CD8-positive, alpha-beta memory T cell (primary cell): ENCODE measurements around the gene IKBIP. TPM values are rescaled to one million over a fixed set of nuclear protein-coding genes. Genes with fewer than 3 reads are reported as not detected.
"Not testable (repeated sequence)": the region's sequence is repeated elsewhere in the genome, so short reads cannot be mapped to it uniquely, and the experiment has no call there.

ENCODE experiments used
- CTCF ChIA-PET: fragments of 350-600 bp; sonication (Branson Sonifier 250); formaldehyde crosslinking; loops from one replicate; lab custom pipeline; 2021; ENCODE audit warnings: antibody characterized with exemption; lab: Charles Lee
- POLR2A ChIA-PET: fragments of 350-600 bp; sonication (Branson Sonifier 250); formaldehyde crosslinking; loops from one replicate; lab custom pipeline; 2021; ENCODE audit warnings: antibody characterized with exemption; lab: Charles Lee
- DNase-seq, 5 donors: peaks; one replicate each; pipeline versions ENCODE4 v3.0.0 to v3.0.0-alpha.2; 2020 to 2022; ENCODE audit warnings: mixed read lengths in 1 of 5
- H3K27ac ChIP-seq: one replicate; pipeline ENCODE4 v1.7.0; 2013; ENCODE audit warnings: low read depth, mild to moderate bottlenecking, low read length, moderate library complexity
- H3K27me3 ChIP-seq: 2 replicates; pipeline ENCODE4 v1.7.0; 2013; ENCODE audit warnings: low read length, mild to moderate bottlenecking; ENCODE audit not compliant: insufficient read depth, poor library complexity, severe bottlenecking
- H3K36me3 ChIP-seq: 2 replicates; pipeline ENCODE4 v1.7.0; 2013; ENCODE audit warnings: mild to moderate bottlenecking, low read length, moderate library complexity; ENCODE audit not compliant: insufficient read depth
- H3K4me1 ChIP-seq: 2 replicates; pipeline ENCODE4 v1.7.0; 2013; ENCODE audit warnings: mild to moderate bottlenecking, low read length, moderate library complexity; ENCODE audit not compliant: insufficient read depth
- H3K4me3 ChIP-seq: 2 replicates; pipeline ENCODE4 v1.7.0; 2013; ENCODE audit warnings: mild to moderate bottlenecking, low read length
- H3K9me3 ChIP-seq: 2 replicates; pipeline ENCODE4 v1.7.0; 2013; ENCODE audit warnings: mild to moderate bottlenecking, low read length
- H3K27ac Mint-ChIP-seq, 8 donors: one replicate each; pipeline ENCODE4 v1.8.0; 2020 to 2021; ENCODE audit warnings: mixed read lengths in 8 of 8, mild to moderate bottlenecking in 6 of 8, inconsistent platforms in 3 of 8, moderate library complexity in 3 of 8
- H3K27me3 Mint-ChIP-seq, 2 donors: one replicate each; pipeline ENCODE4 v1.8.0; 2020 to 2021; ENCODE audit warnings: mixed read lengths in 2 of 2, mild to moderate bottlenecking in 1 of 2, moderate library complexity in 1 of 2
- H3K36me3 Mint-ChIP-seq, 3 donors: one replicate each; pipeline ENCODE4 v1.8.0; 2020 to 2021; ENCODE audit warnings: mixed read lengths in 3 of 3, inconsistent platforms in 1 of 3, mild to moderate bottlenecking in 1 of 3
- H3K4me1 Mint-ChIP-seq, 3 donors: one replicate each; pipeline ENCODE4 v1.8.0; 2020 to 2021; ENCODE audit warnings: mixed read lengths in 3 of 3, inconsistent platforms in 1 of 3, mild to moderate bottlenecking in 1 of 3
- H3K4me3 Mint-ChIP-seq, 7 donors: one replicate each; pipeline ENCODE4 v1.8.0; 2020 to 2021; ENCODE audit warnings: mixed read lengths in 7 of 7, mild to moderate bottlenecking in 6 of 7, moderate library complexity in 4 of 7, inconsistent platforms in 2 of 7
- H3K9me3 Mint-ChIP-seq, 5 donors: one replicate each; pipeline ENCODE4 v1.8.0; 2020 to 2022; ENCODE audit warnings: mixed read lengths in 5 of 5, mild to moderate bottlenecking in 3 of 5, moderate library complexity in 2 of 5, inconsistent platforms in 1 of 5
- polyA plus RNA-seq: library from polyadenylated mRNA; unstranded; fragments of 300-500 nt; fragmentation: Illumina TruSeq; gene quantifications from one replicate; pipeline ENCODE4 v1.2.3, GENCODE V29; 2021
- total RNA-seq, 2 experiments: library from RNA; stranded (reverse); gene quantifications; one replicate each; pipeline ENCODE4 v1.2.3, GENCODE V29; 2021

Gene IKBIP
- total and polyA plus RNA-seq, 3 experiments from 2014 or later: 9.4 to 30.4 (median 29.4) TPM

- Histone ChIP-seq H3K27ac (no peak overlapping the region), H3K36me3 (no peaks in the 10 kb centered on the region), H3K27me3 (no peaks in the 10 kb centered on the region), H3K9me3 (no peaks in the 10 kb centered on the region), H3K4me1 (no peaks in the 10 kb centered on the region), H3K4me3 (no peak overlapping the region)
- H3K27me3 Mint-ChIP-seq: peaks cover 0 to 3% of the 10 kb centered on the region in 2 donors
- no peaks in the 10 kb centered on the region for H3K4me1 Mint-ChIP-seq
- no peak overlapping the region for H3K27ac Mint-ChIP-seq
- no peak for DNase-seq
- H3K36me3 Mint-ChIP-seq: peaks cover 0 to under 1% (median 0%) of the 10 kb centered on the region in 3 donors
- ChIA-PET CTCF (no interaction called here), POLR2A (no interaction called here)
- no peaks in the 10 kb centered on the region for H3K9me3 Mint-ChIP-seq
- H3K4me3 Mint-ChIP-seq: no peak overlapping the region
These were observed 62.5 kb downstream of the IKBIP start for GRCh38 chr12:98582093-98582492.

DNA sequence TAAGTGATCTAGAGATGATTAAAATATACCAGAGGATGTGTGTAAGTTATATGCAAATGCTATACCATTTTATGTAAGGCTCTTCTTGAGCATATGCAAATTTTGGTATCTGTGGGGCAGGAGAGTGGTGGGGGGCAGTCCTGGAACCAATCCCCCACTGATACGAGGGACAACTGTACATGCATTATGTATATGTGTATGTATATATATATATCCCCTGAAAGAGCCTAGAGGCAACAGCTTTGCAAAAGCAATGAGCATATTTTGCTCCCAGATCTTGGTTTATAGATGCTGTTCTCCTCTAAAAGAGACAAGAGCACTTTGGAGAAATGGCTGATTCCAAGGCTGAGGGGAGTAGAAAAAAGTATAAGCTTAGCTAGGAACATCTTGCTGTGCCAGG is 63.5 kb downstream of the IKBIP start:
- Mint-ChIP-seq H3K27me3 (peaks cover 0 to 3% of the 10 kb centered on the region in 2 donors), H3K4me1 (no peaks in the 10 kb centered on the region), H3K36me3 (peaks cover 0 to 4% (median 0%) of the 10 kb centered on the region in 3 donors), H3K9me3 (no peaks in the 10 kb centered on the region), H3K4me3 (no peak overlapping the region), H3K27ac (no peak overlapping the region)
- Histone ChIP-seq H3K4me3 (no peak overlapping the region), H3K27me3 (no peaks in the 10 kb centered on the region), H3K36me3 (no peaks in the 10 kb centered on the region), H3K9me3 (no peaks in the 10 kb centered on the region), H3K27ac (no peak overlapping the region), H3K4me1 (no peaks in the 10 kb centered on the region)
- POLR2A ChIA-PET: interaction anchor here (0.5 kb wide), 1 partner anchor 156 kb away, joined by 5 read pairs; no protein-coding TSS in a partner anchor
- CTCF ChIA-PET: interaction anchor here (0.9 kb wide), 1 partner anchor 67 kb away, joined by 3 read pairs; no protein-coding TSS in a partner anchor
- DNase-seq: no peak

GRCh38 chr12:98580695-98581094 is 63.9 kb downstream of the IKBIP start:
- CTCF ChIA-PET: no interaction called here
- no peaks in the 10 kb centered on the region for H3K4me1 Mint-ChIP-seq
- no peaks in the 10 kb centered on the region for H3K9me3 ChIP-seq
- H3K36me3 ChIP-seq: no peaks in the 10 kb centered on the region
- no peaks in the 10 kb centered on the region for H3K9me3 Mint-ChIP-seq
- H3K27me3 Mint-ChIP-seq: peaks cover 0 to 3% of the 10 kb centered on the region in 2 donors
- DNase-seq: no peak
- no peaks in the 10 kb centered on the region for H3K4me1 ChIP-seq
- H3K4me3 ChIP-seq: no peak overlapping the region
- H3K27ac Mint-ChIP-seq: no peak overlapping the region
- H3K4me3 Mint-ChIP-seq: no peak overlapping the region
- POLR2A ChIA-PET: no interaction called here
- H3K36me3 Mint-ChIP-seq: peaks cover 0 to 4% (median 0%) of the 10 kb centered on the region in 3 donors
- H3K27me3 ChIP-seq: no peaks in the 10 kb centered on the region
- no peak overlapping the region for H3K27ac ChIP-seq

GRCh38 chr12:98579835-98580234 is 64.8 kb downstream of the IKBIP start:
- Histone ChIP-seq H3K9me3 (no peaks in the 10 kb centered on the region), H3K27me3 (no peaks in the 10 kb centered on the region), H3K4me3 (no peak overlapping the region), H3K4me1 (no peaks in the 10 kb centered on the region), H3K36me3 (no peaks in the 10 kb centered on the region), H3K27ac (no peak overlapping the region)
- no peak overlapping the region for H3K4me3 Mint-ChIP-seq
- POLR2A ChIA-PET: no interaction called here
- H3K27ac Mint-ChIP-seq: peak overlapping the region in 1 of 8 donors; percentile 17
- no peak for DNase-seq
- H3K36me3 Mint-ChIP-seq: peaks cover 0 to 4% (median 0%) of the 10 kb centered on the region in 3 donors
- H3K4me1 Mint-ChIP-seq: no peaks in the 10 kb centered on the region
- peaks cover 0 to 3% of the 10 kb centered on the region in 2 donors for H3K27me3 Mint-ChIP-seq
- CTCF ChIA-PET: no interaction called here
- H3K9me3 Mint-ChIP-seq: no peaks in the 10 kb centered on the region

DNA sequence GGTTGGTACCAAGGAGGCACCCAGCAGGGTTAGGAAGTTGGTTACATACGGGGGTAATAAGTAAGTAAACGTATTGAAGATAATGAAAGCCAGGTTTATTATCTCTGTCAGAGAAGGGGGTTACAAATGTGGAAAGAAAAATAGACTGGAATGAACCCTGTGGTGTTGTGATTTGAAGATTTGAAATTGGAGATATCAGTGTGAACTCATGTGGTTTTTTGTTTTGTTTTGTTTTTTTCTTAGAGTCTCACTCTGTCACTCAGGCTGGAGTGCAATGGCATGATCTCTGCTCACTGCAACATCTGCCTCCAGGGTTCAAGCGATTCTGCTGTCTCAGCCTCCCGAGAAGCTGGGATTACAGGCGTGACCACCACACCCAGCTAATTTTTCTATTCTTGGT is 65.2 kb downstream of the IKBIP start:
- Histone ChIP-seq H3K36me3 (no peaks in the 10 kb centered on the region), H3K27me3 (no peaks in the 10 kb centered on the region), H3K9me3 (no peaks in the 10 kb centered on the region), H3K4me3 (no peak overlapping the region), H3K27ac (no peak overlapping the region), H3K4me1 (no peaks in the 10 kb centered on the region)
- no peak for DNase-seq
- Mint-ChIP-seq H3K9me3 (no peaks in the 10 kb centered on the region), H3K27me3 (peaks cover 0 to 3% of the 10 kb centered on the region in 2 donors), H3K4me3 (no peak overlapping the region), H3K36me3 (peaks cover 0 to 4% (median 0%) of the 10 kb centered on the region in 3 donors), H3K27ac (peak overlapping the region in 1 of 8 donors; percentile 26), H3K4me1 (no peaks in the 10 kb centered on the region)
- CTCF ChIA-PET: no interaction called here
- POLR2A ChIA-PET: no interaction called here

DNA sequence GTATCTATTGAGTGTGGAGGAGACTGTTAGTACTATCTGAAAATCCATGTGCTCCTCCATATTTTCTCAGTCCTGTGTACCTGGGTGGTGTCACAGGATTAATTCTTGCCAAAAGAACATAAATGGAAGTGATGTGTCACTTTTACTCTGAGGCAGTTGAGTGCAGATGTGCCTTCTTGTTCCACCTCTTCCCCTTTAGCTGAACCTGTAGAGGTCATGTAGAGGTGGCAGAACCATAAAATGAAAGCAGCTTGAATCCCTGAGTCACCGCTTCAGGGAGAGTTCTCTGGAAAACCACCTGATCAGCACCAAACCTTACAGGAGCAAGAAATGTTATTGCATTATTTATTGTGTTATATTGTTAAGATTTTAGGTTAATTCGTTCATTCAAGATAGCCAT is 65.8 kb downstream of the IKBIP start:
- no peak for DNase-seq
- H3K4me3 ChIP-seq: no peak overlapping the region
- no peak overlapping the region for H3K27ac ChIP-seq
- no peaks in the 10 kb centered on the region for H3K36me3 ChIP-seq
- Mint-ChIP-seq H3K9me3 (no peaks in the 10 kb centered on the region), H3K4me3 (no peak overlapping the region), H3K27ac (no peak overlapping the region), H3K36me3 (peaks cover 0 to 4% (median 0%) of the 10 kb centered on the region in 3 donors), H3K4me1 (no peaks in the 10 kb centered on the region), H3K27me3 (peaks cover 0 to 3% of the 10 kb centered on the region in 2 donors)
- no peaks in the 10 kb centered on the region for H3K4me1 ChIP-seq
- CTCF ChIA-PET: no interaction called here
- no peaks in the 10 kb centered on the region for H3K27me3 ChIP-seq
- H3K9me3 ChIP-seq: no peaks in the 10 kb centered on the region
- POLR2A ChIA-PET: no interaction called here

- H3K27me3 ChIP-seq: no peaks in the 10 kb centered on the region
- Mint-ChIP-seq H3K27ac (no peak overlapping the region), H3K4me1 (no peaks in the 10 kb centered on the region), H3K4me3 (no peak overlapping the region), H3K9me3 (no peaks in the 10 kb centered on the region), H3K27me3 (peaks cover 0 to 3% of the 10 kb centered on the region in 2 donors), H3K36me3 (peaks cover 0 to 4% (median 0%) of the 10 kb centered on the region in 3 donors)
- H3K4me1 ChIP-seq: no peaks in the 10 kb centered on the region
- CTCF ChIA-PET: no interaction called here
- H3K27ac ChIP-seq: no peak overlapping the region
- no peak for DNase-seq
- POLR2A ChIA-PET: no interaction called here
- H3K4me3 ChIP-seq: no peak overlapping the region
- H3K36me3 ChIP-seq: no peaks in the 10 kb centered on the region
- no peaks in the 10 kb centered on the region for H3K9me3 ChIP-seq
These were observed 66.2 kb downstream of the IKBIP start for GRCh38 chr12:98578392-98578791.

GRCh38 chr12:98576795-98577194 is 67.8 kb downstream of the IKBIP start:
- H3K27me3 ChIP-seq, H3K36me3 ChIP-seq, H3K27ac ChIP-seq, H3K27ac Mint-ChIP-seq, H3K9me3 ChIP-seq, DNase-seq, POLR2A ChIA-PET, H3K9me3 Mint-ChIP-seq, H3K36me3 Mint-ChIP-seq, H3K4me3 ChIP-seq, H3K4me1 Mint-ChIP-seq, H3K4me1 ChIP-seq, H3K4me3 Mint-ChIP-seq, H3K27me3 Mint-ChIP-seq: not testable (repeated sequence)
- CTCF ChIA-PET: interaction anchor here (1.0 kb wide), 1 partner anchor 10 kb away, joined by 3 read pairs; no protein-coding TSS in a partner anchor
